ENCODE results near the gene ARL15.

- TF ChIP-seq KLF16 (IDR thresholded peaks at IDR 0.05) (no peak), CBX8 (IDR thresholded peaks at IDR 0.05; ENCODE audit: borderline replicate concordance, extremely low read depth, low read depth, low read length, poor library complexity, severe bottlenecking) (no peak)
Measured at GRCh38 chr5:54215233-54215736, 95.1 kb downstream of the ARL15 start.

Data from K562 (cell line).